GM18526 (cell line): ENCODE data around the gene SRPK3.

Experiments
- POLR2A ChIP-seq: IDR thresholded peaks from 3 replicates; pipeline ENCODE4 v1.6.1; 2011; ENCODE audit not compliant: insufficient read length; ENCODE audit errors: extremely low read depth

SRPK3 gene

GRCh38 chrX:153813161-153813560 lies 32.3 kb downstream of the SRPK3 start:
- no peak for TF ChIP-seq POLR2A

GRCh38 chrX:153814591-153815315 lies 33.9 kb downstream of the SRPK3 start:
- TF ChIP-seq POLR2A, result no peak

GRCh38 chrX:153816831-153817690 lies 36.2 kb downstream of the SRPK3 start:
- TF ChIP-seq POLR2A, result no peak

- no peak for TF ChIP-seq POLR2A
Observed at GRCh38 chrX:153818571-153819383, 37.9 kb downstream of the SRPK3 start.

- no peak for TF ChIP-seq POLR2A
Observed at GRCh38 chrX:153819384-153820040, 38.7 kb downstream of the SRPK3 start.

- TF ChIP-seq POLR2A, result no peak
Observed at GRCh38 chrX:153820601-153821000, 39.8 kb downstream of the SRPK3 start.

- no peak for TF ChIP-seq POLR2A
Observed at GRCh38 chrX:153821066-153821465, 40.2 kb downstream of the SRPK3 start.

- TF ChIP-seq POLR2A, result no peak
Observed at GRCh38 chrX:153824348-153824747, 43.5 kb downstream of the SRPK3 start.

- no peak for TF ChIP-seq POLR2A
Observed at GRCh38 chrX:153825042-153825441, 44.2 kb downstream of the SRPK3 start.

- no peak for TF ChIP-seq POLR2A
Observed at GRCh38 chrX:153827016-153827415, 46.2 kb downstream of the SRPK3 start.

- TF ChIP-seq POLR2A, result no peak
Observed at GRCh38 chrX:153827903-153828302, 47.1 kb downstream of the SRPK3 start.

- TF ChIP-seq POLR2A, result no peak
Observed at GRCh38 chrX:153828308-153828707, 47.5 kb downstream of the SRPK3 start.

- no peak for TF ChIP-seq POLR2A
Observed at GRCh38 chrX:153828723-153829548, 48.1 kb downstream of the SRPK3 start.

- no peak for TF ChIP-seq POLR2A
Observed at GRCh38 chrX:153829549-153829798, 48.6 kb downstream of the SRPK3 start.

- TF ChIP-seq POLR2A, result no peak
Observed at GRCh38 chrX:153829799-153830639, 49.2 kb downstream of the SRPK3 start, which contains the start of gene PDZD4. PDZD4 (minus strand) TSS chrX:153830544; CDS start chrX:153830298, 246 bp downstream.
